NK-92 (cell line): ENCODE results near the gene MYD88.
A peak's percentile ranks its signal among the peaks of the same experiment; 100 is the strongest.

Source experiments
- DNase-seq: peaks from one replicate; lab custom pipeline; 2025; ENCODE audit not compliant: unreplicated experiment; lab: John Stamatoyannopoulos, UW

Gene MYD88

DNA sequence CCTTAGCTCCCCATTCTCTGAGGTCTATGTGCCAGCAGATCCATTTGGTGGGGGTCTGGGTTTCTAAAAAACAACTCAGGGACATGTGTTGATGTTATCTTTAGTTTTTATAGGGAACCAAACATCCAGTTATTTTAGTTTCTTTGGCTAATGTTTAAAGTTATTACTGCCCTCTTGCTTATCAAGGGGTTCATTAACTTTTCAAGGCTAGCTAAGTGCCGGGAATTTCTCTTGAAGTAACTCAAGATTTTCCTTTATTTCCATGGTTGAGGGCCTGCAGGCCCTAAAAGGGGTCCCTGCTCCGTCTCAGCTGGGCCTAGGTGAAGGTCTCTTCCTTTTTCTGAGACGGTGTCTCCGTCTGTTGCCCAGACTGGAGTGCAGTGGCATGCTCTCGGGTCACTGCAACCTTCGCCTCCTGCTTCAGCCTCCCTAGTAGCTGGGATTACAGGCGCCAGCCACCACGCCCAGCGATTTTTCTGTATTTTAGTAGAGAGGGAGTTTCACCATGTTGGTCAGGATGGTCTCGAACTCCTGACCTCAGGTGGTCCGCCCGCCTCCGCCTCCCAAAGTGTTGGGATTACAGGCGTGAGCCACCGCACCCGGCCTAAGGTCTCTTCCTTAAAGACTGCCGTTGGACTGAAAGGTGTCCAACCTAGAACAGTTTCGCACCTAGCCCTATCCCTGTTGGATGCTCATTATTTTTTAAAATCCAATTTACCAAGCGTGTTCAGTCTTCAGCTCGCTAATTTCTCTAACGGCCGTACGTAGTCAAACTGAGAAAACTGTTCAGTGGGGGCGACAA lies 25.6 kb downstream of the MYD88 start:
- no peak for DNase-seq

GRCh38 chr3:38164643-38164951 lies 26.1 kb downstream of the MYD88 start:
- DNase-seq = no peak

DNA sequence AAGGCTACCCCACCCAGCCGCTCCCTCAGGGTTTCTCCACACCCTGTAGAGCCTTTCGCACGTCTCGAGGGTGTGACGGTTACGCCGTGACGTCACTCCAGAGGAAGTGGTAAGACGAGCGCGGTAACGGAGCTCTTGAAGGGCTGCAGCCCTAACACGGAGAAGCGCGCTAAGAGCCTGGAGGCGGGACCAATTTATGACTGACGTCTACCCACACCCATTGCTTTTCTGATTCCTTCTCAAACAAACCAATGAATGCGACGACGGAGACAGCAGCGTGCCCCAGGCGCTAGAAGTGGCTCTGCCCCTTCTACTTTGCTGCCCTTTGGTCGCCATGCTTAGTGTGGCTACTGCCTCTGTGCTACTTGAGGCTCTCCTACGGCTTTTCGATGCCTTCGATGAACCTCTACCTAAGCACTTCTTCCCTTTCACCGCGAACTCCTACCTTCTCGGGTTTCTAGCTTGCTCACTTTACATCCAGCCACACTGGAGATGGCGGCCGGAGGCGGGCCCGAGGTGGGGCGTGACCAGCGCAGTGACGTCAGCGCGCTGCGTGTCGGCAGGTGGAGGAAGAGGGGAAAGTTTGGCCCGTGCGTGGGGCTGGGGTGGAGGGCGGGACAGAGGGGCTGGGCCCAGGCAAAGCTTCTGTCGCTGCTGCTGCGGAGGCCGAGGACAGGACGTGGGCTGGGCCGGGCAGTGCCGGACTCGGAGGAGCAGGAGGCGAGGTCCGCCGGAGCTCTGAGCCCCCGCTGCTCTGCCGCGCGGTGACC lies 26.7 kb downstream of the MYD88 start, which contains the start of gene OXSR1:
Gene OXSR1 (plus strand): TSS at position 586 of the 770 bp plus-strand sequence. CDS start 340 bp downstream, outside the sequence.
- DNase-seq = peak; percentile 82

GRCh38 chr3:38165722-38166387 lies 27.4 kb downstream of the MYD88 start:
- DNase-seq = no peak

GRCh38 chr3:38167591-38167990 lies 29.1 kb downstream of the MYD88 start:
- DNase-seq = no peak

DNA sequence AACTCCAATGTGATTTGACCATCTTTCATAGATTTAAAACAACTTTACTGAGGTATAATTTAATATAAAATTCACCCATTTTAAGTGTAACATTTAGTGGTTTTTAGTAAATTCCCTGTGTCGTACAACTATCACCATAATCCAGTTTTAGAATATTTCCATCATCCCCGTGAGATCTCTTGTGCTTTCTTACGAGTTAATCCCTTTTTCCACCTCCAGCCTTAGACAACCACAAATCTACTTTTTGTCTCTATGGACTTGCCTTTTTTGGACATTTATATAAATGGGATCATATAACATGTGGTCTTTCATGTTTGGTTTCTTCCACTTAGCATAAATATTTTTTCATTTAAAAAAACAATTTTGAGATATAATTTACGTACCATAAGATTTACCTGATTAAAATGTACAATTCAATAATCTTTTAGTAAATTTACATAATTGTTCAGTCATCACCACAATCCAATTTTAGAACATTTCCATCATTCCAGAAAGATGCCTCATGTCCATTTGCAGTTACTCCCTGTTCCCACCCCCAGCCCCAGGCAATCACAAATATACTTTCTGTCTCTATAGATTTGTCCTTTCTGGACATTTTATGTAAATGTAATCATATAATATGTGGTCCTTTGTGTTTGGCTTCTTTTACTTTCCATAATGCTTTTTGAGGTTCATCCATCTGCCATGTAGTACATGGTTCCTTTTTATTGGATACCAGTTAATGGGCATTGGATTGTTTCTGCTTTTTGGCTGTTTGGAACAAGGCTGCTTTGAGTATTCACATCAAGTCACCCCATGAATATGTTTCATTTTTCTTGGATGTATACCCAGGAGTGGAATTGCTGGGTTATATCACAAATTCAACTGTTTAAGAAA lies 29.9 kb downstream of the MYD88 start:
- no peak for DNase-seq

- no peak for DNase-seq
These were observed 30.5 kb downstream of the MYD88 start for GRCh38 chr3:38169027-38169317.

DNA sequence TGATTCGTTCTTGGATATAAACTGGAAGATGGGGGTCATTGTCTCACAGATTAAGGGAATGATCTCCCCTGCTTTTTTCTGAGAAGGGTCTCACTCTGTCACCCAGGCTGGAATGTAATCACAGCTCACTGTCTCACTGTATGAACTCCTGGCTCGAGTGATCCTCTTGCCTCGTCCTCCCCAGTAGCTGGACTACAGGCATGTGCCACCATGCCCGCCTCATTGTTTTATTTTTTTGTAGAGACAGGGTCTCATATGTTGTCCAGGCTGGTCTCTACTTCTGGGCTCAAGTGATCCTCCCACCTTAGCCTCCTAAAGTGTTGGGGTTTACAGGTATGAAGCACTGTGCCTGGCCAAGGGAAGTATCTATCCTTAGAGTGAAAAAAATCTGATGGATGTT lies 32.3 kb downstream of the MYD88 start:
- no peak for DNase-seq

- DNase-seq = no peak
These were observed 33.2 kb downstream of the MYD88 start for GRCh38 chr3:38171622-38172021.

GRCh38 chr3:38173834-38174418 lies 35.5 kb downstream of the MYD88 start:
- DNase-seq = no peak

GRCh38 chr3:38177181-38177580 lies 38.7 kb downstream of the MYD88 start:
- DNase-seq = no peak

DNA sequence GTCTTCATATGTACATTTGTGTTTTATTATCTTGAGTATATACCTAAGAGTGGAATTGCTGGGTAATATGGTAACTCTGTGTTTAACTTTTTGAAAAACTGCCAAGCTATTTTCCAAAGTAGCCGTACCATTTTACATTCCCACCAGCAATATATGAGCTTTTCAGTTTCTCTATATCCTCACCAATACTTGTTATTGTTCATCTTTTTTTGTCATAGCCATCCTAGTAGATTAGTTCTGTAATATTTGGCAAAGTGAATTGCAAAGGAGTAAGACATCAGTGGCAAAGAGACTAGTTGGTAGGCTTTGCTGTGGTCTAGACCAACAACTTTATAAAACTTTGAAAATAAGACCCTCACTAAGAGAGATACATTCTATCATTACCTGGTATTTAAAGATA lies 48.3 kb downstream of the MYD88 start:
- DNase-seq = no peak

GRCh38 chr3:38190481-38190881 lies 52.0 kb downstream of the MYD88 start:
- DNase-seq = no peak
